NCI-H526 treated with DMSO at 0.1 percent for 48 hours (cell line): Measurements from ENCODE around the gene VSIG10.
"Not testable (repeated sequence)": the region's sequence is repeated elsewhere in the genome, so short reads cannot be mapped to it uniquely, and the experiment has no call there.

Experiments used
- DNase-seq: peaks from one replicate; lab custom pipeline; 2025; lab: John Stamatoyannopoulos, UW

VSIG10 gene, protein sequence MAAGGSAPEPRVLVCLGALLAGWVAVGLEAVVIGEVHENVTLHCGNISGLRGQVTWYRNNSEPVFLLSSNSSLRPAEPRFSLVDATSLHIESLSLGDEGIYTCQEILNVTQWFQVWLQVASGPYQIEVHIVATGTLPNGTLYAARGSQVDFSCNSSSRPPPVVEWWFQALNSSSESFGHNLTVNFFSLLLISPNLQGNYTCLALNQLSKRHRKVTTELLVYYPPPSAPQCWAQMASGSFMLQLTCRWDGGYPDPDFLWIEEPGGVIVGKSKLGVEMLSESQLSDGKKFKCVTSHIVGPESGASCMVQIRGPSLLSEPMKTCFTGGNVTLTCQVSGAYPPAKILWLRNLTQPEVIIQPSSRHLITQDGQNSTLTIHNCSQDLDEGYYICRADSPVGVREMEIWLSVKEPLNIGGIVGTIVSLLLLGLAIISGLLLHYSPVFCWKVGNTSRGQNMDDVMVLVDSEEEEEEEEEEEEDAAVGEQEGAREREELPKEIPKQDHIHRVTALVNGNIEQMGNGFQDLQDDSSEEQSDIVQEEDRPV

DNA sequence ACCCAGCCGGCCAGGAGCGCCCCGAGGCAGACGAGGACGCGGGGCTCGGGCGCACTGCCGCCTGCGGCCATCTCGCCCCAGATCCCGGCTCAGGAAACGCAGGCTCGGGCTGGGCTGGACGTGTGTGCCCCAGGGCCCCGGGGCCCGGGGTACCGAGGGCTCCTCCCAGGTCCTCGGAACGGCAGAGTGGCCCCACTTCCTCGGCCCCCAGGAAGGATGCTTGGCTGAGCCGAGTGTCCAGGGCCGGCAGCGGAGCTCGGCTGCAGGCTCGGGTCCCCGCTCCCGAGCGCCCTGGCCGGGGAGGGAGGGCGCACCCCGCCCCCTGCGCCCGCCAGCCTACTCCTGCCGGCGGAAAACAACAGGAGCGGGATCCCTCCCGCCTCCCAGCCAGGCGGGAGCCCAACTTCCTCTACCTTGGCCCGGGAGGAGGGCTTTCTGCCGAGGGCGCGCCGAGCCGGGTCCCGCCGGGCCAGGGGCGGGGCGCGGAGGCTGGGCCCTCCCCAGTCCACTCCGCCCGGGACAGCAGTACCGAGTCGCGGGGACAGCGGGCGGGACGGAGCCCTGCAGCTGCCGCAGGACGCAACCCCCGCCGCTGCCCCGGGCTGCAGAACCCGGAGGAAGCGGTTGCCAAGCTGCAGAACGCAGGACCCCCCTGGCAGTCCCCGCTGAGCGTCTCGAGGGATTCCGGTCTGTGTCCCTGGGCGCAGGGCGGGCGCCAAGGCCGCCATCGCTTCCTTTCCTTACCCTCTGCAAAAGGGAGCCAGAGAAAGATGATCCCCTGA lies at the start of gene VSIG10:
VSIG10 (minus strand) TSS at position 411 of the 782 bp plus-strand sequence; CDS start at position 71, 340 bp downstream.
- peak; percentile 54 for DNase-seq

DNA sequence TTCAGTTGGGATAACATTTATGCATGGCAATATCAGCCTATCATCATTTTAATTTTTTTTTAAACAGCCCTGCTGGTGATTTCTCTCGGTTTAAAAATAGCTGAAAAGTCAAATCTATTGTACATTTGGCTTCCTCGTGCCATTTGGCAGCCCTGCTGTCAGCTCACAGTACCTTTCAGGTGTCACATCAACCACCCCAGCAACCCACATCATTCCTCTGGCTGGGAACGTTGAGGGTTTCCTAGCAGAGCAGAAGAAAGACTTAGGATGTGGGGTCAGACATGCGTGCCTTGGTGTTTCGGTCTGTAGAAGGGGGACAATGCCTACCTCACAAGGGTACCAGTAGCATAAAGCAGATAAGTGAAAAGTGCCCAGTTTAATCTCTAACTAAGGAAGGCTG lies 47.9 kb upstream of the VSIG10 start:
- no peak for DNase-seq

DNA sequence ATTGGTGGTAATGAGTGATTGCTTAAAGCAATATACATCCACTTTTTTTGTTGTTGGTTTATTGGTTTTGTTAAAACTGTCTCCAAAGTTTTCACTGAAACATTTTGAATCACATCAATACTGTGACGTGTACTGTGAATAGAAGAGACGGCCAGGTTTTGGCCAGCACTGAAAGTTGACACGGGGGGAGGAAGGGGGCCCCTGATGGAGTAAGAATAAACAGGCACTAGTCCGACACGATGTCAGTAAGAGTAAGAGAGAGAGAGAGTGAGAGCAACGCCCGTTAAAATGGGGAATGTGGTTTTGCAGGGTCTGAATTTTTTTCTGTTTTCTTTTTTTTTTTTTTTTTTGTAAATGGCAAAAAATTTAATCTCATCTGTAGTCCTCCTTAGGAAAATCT lies 46.8 kb upstream of the VSIG10 start:
- no peak for DNase-seq

DNA sequence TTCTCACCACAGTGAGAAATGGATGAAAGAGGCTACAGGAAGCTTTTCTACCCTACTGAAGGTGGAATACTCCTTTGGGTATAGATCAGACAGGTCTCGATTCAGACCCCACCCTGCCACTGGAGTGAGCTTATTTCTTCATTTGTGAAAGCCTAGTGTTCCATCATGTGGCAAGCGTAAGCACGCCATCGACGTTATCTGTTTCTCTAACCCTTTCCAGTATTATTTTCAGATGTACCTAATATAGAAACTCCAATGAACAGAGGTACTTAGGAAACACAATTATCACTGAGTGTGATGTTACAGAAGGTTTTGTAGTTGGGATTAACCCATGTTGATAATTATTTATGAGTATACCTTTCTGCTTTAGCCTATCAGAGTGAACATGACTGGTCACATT lies 44.5 kb upstream of the VSIG10 start:
- no peak for DNase-seq

DNA sequence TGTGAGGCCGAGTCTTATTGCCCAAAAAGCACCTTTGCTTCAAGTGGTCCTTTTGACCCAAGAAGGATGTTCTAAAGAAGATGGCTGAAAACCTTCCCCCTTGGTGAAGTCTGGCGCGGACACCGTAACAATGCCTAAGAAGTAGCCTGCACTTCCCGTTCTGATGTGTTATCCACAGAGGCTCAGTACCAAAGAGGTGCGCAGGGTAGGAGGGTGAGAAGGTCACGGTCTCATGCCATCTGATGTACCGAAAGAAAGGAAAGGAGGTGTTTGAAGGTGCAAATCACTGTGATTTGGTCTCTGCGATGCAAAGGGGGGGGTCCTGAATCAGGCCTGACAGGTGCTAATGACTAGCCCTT lies 42.0 kb upstream of the VSIG10 start:
- DNase-seq: no peak

DNA sequence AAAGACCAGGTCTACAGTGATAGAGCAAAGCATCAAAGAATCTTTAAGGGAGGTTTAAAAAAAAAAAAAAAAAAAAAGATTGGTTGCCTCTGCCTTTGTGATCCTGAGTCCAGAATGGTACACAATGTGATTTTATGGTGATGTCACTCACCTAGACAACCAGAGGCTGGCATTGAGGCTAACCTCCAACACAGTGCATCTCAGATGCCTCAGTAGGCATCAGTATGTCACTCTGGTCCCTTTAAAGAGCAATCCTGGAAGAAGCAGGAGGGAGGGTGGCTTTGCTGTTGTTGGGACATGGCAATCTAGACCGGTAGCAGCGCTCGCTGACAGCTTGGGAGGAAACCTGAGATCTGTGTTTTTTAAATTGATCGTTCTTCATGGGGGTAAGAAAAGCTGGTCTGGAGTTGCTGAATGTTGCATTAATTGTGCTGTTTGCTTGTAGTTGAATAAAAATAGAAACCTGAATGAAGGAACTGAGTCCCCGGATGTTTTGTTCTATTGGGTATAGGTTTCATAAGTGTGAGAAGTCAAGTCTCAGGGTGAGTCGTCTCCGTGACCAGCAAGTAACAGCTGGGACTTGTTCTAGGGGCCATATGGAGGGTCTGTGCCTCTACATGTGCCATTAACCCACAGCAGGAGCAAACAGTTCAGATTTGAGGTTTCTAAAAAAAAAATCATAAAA lies 41.4 kb upstream of the VSIG10 start:
- DNase-seq: no peak

DNA sequence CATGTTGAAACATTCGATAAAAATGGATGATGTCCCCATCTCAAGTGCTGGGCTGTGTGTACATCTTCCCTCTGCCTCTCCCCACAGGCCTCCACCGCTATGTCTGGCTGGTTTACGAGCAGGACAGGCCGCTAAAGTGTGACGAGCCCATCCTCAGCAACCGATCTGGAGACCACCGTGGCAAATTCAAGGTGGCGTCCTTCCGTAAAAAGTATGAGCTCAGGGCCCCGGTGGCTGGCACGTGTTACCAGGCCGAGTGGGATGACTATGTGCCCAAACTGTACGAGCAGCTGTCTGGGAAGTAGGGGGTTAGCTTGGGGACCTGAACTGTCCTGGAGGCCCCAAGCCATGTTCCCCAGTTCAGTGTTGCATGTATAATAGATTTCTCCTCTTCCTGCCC lies 40.7 kb upstream of the VSIG10 start:
- DNase-seq: no peak

DNA sequence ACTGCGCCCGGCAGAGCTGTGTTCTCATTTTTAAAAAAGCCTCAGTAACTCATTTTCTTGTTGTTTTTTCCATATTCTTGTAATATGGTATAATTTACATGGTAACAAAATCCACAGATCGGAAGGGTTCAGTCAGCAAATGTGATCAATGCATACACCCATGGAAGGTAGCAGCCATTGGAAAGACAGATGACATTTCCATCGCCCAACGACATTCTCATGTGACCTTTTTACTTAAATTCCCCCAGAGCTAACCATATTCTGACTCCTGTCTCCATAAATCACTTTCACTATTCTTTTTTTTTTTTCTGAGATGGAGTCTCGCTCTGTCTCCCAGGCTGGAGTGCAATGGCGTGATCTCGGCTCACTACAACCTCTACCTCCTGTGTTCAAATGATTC lies 37.0 kb upstream of the VSIG10 start:
- DNase-seq: no peak

DNA sequence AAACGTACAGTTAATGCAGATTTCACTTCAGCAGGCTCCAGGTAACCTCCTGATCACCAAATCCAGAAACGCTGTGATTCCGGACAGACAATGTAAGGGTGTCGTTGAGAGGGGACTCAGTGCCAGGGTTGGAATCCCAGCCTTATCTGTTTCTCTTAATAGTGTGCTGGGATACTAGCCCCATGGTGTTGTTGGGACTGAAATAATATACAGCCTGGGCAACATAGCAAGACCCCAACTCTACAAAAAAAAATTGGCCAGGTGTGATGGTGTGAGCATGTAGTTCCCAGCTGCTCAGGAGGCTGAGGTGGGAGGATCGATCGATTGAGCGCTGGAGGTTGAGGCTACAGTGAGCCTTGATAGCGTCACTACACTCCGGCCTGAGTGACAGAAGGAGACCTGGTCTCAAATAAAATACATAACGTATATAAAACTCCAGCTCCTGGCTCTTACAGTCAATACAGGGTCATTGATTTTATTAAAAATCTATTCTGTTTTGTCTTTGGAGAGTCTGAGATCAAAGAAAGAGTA lies 33.4 kb upstream of the VSIG10 start:
- DNase-seq: no peak

DNA sequence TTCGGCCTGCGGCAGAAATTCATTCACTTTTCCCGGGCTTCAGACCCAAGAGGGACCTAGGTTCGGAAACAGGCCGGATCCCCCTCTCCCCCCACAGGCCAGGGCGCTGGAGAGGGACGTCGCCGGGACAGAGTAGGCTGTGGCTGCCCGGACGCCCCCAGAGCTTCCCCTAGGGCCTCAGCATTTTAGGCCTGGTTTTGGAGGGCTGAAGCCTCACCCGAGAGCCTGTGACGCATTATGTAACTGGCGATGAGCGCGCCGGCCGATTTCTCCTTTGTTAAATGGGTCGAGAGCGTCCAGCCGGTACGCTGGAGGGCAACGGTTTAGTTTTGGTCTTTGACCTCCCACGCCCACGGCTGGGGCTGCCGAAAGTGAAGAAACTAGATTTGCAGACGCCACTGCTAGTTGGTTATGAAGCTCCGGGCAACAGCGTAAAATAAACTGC lies 32.8 kb upstream of the VSIG10 start:
- DNase-seq: peak; percentile 43

DNA sequence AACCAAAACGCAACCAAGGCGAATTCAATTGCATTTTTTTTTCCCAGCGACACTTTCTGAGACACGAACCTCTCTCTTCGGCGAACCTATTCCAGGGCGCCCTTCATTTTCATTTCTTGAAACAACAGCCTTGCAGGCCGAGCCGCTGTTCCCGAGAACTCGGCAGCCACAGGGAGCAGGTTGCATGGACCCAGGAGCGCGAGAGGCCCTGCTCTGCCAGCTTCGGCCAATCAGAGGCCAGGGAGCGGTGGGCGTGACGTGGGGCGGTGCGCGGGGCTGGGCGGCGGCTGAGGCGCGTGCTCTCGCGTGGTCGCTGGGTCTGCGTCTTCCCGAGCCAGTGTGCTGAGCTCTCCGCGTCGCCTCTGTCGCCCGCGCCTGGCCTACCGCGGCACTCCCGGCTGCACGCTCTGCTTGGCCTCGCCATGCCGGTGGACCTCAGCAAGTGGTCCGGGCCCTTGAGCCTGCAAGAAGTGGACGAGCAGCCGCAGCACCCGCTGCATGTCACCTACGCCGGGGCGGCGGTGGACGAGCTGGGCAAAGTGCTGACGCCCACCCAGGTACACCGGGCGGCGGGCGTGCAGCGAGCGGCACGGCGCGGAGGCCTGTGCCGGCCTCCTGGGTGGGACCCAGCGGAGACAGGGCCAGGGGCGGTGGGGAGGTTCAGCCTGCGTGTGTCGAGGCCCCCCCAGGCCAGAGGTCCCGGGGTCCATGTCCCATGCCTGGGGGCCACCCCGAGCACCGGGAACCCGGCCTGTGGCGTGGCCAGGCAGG lies 32.2 kb upstream of the VSIG10 start, which contains the start of gene PEBP1:
PEBP1 (plus strand) TSS at position 337 of the 771 bp plus-strand sequence; CDS start at position 423, 86 bp downstream.
- peak; percentile 91 for DNase-seq

DNA sequence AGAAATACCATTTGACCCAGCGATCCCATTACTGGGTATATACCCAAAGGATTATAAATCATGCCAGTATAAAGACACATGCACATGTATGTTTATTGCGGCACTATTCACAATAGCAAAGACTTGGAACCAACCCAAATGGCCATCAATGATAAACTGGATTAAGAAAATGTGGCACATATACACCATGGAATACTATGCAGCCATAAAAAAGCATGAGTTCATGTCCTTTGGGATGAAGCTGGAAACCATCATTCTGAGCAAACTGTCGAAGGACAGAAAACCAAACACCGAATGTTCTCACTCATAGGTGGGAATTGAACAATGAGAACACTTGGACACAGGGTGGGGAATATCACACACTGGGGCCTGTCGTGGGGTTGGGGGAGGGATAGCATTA lies 25.6 kb upstream of the VSIG10 start:
- DNase-seq: not testable (repeated sequence)

DNA sequence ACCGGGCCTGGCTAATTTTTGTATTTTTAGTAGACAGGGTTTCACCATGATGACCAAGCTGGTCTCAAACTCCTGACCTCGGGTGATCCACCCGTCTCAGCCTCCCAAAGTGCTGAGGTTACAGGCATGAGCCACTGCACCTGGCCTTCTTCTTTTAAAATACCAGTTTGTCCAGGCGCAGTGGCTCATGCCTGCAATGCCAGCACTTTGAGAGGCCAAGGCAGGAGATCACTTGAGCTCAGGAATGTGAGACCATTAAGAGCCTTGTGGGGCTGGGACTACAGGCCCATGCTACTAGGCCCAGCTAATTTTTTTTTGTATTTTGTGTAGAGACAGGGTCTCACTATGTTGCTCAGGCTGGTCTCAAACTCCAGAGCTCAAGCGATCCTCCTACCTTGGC lies 24.1 kb upstream of the VSIG10 start:
- no peak for DNase-seq

DNA sequence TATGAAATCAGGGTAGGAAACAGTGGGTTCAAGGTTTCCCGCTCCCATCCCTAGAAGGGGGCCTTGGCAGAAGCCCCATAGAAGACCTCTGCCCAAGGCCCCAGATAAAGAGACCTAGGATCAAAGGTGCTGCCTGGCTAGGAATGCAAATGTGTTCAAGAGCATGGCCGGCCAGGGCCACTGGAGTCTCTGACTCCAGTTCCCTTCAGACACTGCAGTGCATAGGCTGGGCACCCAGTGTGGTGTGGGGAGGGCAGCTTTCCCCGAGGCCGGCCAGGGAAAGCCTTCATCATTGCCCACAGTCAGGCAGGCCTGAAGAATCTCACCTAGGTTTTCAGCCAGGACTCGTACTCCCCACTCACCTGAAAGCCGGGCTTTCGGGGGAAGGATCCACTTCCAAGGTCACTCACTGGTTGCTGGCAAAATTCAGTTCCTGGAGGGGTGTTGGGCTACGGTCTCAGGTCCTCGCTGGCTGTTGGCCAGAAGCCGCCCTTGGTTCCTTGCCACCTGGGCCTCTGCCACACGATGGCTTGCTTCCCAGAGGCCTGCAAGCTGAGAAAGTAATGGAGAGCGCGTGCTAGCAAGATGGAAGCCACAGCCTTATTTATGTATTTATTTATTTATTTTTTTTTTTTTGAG lies 22.4 kb upstream of the VSIG10 start:
- no peak for DNase-seq

DNA sequence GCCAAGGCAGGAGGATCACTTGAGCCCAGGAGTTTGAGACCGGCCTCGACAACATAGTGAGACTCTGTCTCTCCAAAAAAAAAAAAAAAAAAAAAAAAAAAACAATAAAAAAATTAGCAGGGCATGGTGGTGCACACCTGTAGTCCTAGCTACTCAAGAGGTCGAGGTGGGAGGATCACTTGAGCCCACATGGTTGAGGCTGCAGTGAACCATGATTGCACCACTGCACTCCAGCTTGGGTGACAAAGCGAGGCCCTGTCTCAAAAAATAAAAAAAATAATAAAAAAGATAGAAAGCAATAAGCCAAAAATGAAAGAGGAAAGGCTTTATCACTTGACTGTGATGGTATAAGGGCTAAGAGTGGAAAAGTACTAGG lies 21.9 kb upstream of the VSIG10 start:
- DNase-seq: no peak

DNA sequence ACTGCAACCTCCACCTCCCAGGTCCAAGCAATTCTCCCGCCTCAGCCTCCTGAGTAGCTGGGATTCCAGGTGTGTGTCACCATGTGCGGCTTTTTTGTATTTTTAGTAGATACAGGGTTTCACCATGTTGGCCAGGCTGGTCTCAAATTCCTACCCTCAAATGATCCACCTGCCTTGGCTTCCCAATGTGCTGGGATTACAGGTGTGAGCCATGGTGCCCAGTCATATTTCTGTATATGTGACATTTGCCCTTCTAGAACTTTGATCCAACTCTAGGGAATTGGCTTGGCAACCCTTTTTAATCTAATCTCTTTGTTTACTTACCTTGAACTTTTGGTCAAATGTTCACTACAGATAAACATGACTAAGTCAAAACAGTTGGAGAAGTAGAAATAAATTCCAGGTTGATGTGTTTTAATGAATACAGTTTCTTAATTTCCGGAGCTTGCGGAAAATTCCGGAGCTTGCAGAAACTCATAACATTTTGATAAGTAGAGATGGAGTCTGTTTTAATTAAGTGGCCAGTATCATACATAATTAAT lies 20.6 kb upstream of the VSIG10 start:
- DNase-seq: no peak

DNA sequence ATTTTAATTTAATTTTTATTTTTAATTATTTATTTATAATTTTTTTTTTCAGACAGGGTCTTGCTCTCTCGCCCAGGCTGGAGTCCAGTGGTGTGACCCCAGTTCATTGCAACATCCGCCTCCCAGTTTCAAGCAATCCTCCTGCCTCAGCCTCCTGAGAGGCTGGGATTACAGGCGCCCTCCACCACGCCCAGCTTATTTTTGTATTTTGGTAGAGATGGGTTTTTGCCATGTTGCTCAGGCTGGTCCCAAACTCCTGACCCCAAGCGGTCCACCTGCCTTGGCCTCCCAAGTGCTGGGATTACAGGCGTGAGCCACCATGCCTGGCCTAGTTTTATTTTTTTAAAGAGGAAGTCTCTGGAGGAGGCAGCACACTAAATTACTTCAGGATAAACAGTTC lies 18.5 kb upstream of the VSIG10 start:
- no peak for DNase-seq

DNA sequence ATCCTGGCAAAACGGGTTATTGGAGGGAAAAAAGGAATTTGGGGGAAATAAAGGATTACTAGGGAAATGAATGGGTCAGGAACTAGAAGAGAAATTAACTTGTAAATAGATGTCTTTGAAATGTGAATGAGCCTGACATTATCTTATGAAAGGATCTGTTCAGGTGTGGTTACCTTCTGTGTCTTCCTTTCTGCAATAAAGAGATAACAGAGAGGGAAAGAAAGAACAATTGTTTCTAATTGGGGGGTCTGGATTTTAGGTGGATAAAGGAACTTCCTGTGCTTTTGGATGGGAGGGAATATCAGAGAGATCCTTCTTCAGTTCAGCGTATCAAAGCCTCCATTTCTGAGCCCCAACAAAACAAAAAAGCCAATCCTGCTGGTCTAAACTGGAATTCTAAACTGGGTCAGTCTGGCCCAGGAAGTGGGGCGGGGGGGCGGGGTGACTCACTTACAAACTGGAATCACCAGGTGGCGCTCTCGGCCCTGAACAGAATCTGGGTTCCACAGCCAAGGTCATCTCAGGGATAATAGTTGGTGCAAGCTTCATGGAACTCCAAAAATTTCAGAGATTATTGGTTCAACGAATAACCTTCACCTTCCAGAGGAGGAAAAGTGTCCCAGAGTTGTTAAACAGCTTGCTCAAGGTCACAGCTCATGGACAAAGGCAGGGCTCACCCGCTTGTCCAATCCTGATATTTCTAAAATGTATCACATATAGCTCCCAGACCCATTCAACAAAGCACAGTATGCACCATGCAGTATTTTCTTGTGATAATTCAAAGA lies 17.0 kb upstream of the VSIG10 start:
- no peak for DNase-seq

DNA sequence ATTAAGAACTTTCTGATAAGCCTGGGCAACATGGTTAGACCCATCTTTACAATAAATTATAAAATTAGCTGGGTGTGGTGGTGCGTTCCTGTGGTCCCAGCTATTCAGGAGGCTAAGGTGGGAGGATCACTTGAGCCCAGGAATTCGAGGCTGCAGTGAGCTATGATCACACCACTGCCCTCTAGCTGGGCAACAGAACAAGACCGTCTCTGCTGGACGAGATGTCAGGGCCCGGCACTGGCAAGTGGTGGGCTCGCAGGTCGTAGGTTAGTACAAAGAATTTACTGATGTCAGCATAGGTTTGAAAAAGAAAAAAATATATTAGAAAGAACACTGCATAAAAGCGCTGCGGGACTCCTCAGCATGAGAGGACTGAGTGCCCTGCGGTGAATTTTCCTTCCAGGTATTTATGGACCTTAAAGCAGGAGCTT lies 15.7 kb upstream of the VSIG10 start:
- DNase-seq: no peak

DNA sequence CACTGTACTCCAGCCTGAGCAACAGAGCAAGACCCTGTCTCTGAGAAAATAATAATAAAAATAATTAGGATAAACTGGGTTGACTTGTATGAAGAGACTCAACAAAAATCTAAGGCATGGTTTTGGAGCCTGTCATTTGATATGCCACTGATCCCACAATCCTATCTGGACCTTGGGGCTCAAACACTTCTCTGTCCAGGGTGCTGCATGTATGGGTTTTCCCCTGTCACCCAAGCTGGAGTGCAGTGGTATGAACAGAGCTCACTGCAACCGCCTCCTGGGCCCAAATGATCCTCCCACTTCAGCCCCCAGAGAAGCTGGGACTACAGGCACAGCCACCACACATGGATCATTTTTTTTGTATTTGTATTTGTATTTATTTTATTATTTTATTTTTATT lies 5.3 kb upstream of the VSIG10 start:
- no peak for DNase-seq
